Heart left ventricle (tissue), 16 donors: ENCODE results near the gene PRIMA1. TPM values are rescaled to one million over a fixed set of nuclear protein-coding genes. Genes with fewer than 3 reads are reported as not detected.

ENCODE experiments used
- ATAC-seq, 4 donors: fragments of 200-7000 bp; cut with Tn5 transposase; one replicate each; pipeline ENCODE4 v1.9.1; 2020 to 2022; ENCODE audit warnings: moderate library complexity in 4 of 4, mild to moderate bottlenecking in 3 of 4, moderate number of reproducible peaks in 1 of 4
- DNase-seq, 5 donors: peaks; one replicate each; pipeline ENCODE4 v3.0.0-alpha.2; 2020
- H3K27ac ChIP-seq, 12 donors: fragments of 200-600 bp; sonication (generic) in 4 of 12; one replicate each; pipeline versions ENCODE4 v1.5.0 to v1.8.0; 2016 to 2022; ENCODE audit warnings: mild to moderate bottlenecking in 2 of 12
- H3K27me3 ChIP-seq, 9 donors: fragments of 200-600 bp; sonication (generic) in 2 of 9; one replicate each; pipeline versions ENCODE4 v1.5.1 to v1.8.0; 2016 to 2022; ENCODE audit warnings: mild to moderate bottlenecking in 3 of 9
- H3K36me3 ChIP-seq, 9 donors: fragments of 200-600 bp; sonication (generic) in 2 of 9; one replicate each; pipeline versions ENCODE4 v1.5.0 to v1.8.0; 2018 to 2022; ENCODE audit warnings: mild to moderate bottlenecking in 2 of 9
- H3K4me1 ChIP-seq, 12 donors: fragments of 200-600 bp; sonication (generic) in 4 of 12; one replicate each; pipeline versions ENCODE4 v1.5.0 to v1.8.0; 2016 to 2022; ENCODE audit warnings: mild to moderate bottlenecking in 3 of 12
- H3K4me3 ChIP-seq, 12 donors: fragments of 200-600 bp; sonication (generic) in 4 of 12; one replicate each; pipeline versions ENCODE4 v1.5.0 to v1.8.0; 2017 to 2022; ENCODE audit warnings: mild to moderate bottlenecking in 9 of 12, moderate library complexity in 4 of 12
- H3K9me3 ChIP-seq, 12 donors: fragments of 200-600 bp; sonication (generic) in 4 of 12; one replicate each; pipeline versions ENCODE4 v1.5.0 to v1.8.0; 2016 to 2022; ENCODE audit warnings: mild to moderate bottlenecking in 1 of 12
- CTCF ChIP-seq, 12 donors: fragments of 200-600 bp; sonication (generic) in 4 of 12; IDR thresholded peaks; one replicate each; pipeline versions ENCODE4 v1.5.0 to v1.8.0; 2018 to 2022; ENCODE audit warnings: antibody characterized with exemption in 12 of 12, mild to moderate bottlenecking in 5 of 12
- POLR2A ChIP-seq, 2 donors: fragments of 450-650 bp; IDR thresholded peaks; one replicate each; pipeline ENCODE4 v1.6.1; 2017; ENCODE audit warnings: antibody characterized with exemption in 2 of 2, mild to moderate bottlenecking in 2 of 2, moderate library complexity in 2 of 2
- WGBS, 4 donors: extraction: QIAGEN DNeasy Blood & Tissue Kit in 2 of 4; methylation state at CpG; one replicate each; pipeline versions ENCODE4 v1.1.5 to v1.1.7; 2013 to 2018; 5-methylcytosine and 5-hydroxymethylcytosine counted together
- intact Hi-C, 10 donors: fragments of 100-400 bp; cut with DNase I; formaldehyde crosslinking; loops; one replicate each; pipeline versions ENCODE4 v1.11.1 to v1.14.2; 2022
- polyA plus RNA-seq, 2 donors: library from polyadenylated mRNA; stranded (reverse); fragments of 200-250 nt; gene quantifications; one replicate each; pipeline ENCODE4 v1.2.3, GENCODE V29; 2013
- total RNA-seq, 9 donors: library from RNA; depleted of rRNA in 2 of 9; stranded (reverse); fragments of >200 nt in 2 of 9; fragmentation: NEBNext Ultra II Directional in 3 of 9; extraction: Animal tissue kit (Norgen Biotek cat#: 25700) in 3 of 9; gene quantifications; one replicate each; pipeline versions ENCODE4 v1.1.0 to v1.2.4, GENCODE V29; 2016 to 2023
- donor health status: ischemic (EF 13 %, LVEDD 7.1; RV severe dilation, severe dysfunction).
- donor health status: healthy with polysubstance abuse.
- donor health status: DM: no; HTN: yes; CAD: no.
- donor health status: DM: no; HTN: no; CAD: no.
- donor health status: ischemic (EF 25% LVEDD 6.9; RV normal size, moderate dysfunction).
- donor health status: ischemic (EF 25% LVEDD 5.7; RV mildly dilated, moderate dysfunction).
- donor health status: healthy.
- donor health status: DM: yes; HTN: yes; CAD: no.
- donor health status: ischemic (EF 35%, LVEDD 5.7; RV mildly dilated, moderate dysfunction).
- donor health status: nonischemic (EF 11% LVEDD 7.7; RV severe dilation, severe dysfunction).
- donor health status: DM: yes; HTN: yes; CAD: no.
- donor health status: PGD.
- donor health status: ischemic (EF 29% LVEDD 5.4; RV normal size, mild dysfunction).
- donor health status: nonischemic (EF 23%, LVEDD 6.1; RV moderate dilation, normal function).

The PRIMA1 gene
- total and polyA plus RNA-seq, 11 donors, result 1.4 to 27.5 (median 5.0) TPM

GRCh38 chr14:93789228-93790130, 1.2 kb upstream of the PRIMA1 start:
- DNase-seq (no peak), ATAC-seq (peak in 3 of 4 donors; percentile 17 to 34 (median 17))
- TF ChIP-seq CTCF (IDR thresholded peaks at IDR 0.05) (no peak), POLR2A (IDR thresholded peaks at IDR 0.05) (no peak)
- 26 to 29% (median 27%) methylated on average over 28 to 29 of the region's 29 CpGs for WGBS, 4 donors
- Histone ChIP-seq H3K36me3 (no peaks in the 10 kb centered on the region), H3K4me3 (peak overlapping the region in 10 of 12 donors; percentile 37 to 69 (median 60)), H3K27ac (peak overlapping the region in 7 of 12 donors; percentile 34 to 86 (median 63)), H3K27me3 (peaks cover 0 to 35% (median 2%) of the 10 kb centered on the region in 9 donors), H3K9me3 (no peaks in the 10 kb centered on the region), H3K4me1 (peaks cover 0 to 24% (median 5%) of the 10 kb centered on the region in 12 donors)
- intact Hi-C loops, result loop anchor here (1.0 to 10.0 kb wide), 13 partner anchors 42 to 135 kb away; no protein-coding TSS in a partner anchor

GRCh38 chr14:93788543-93789227, 400 bp upstream of the PRIMA1 start:
- peaks cover 0 to 35% (median 2%) of the 10 kb centered on the region in 9 donors for H3K27me3 ChIP-seq
- intact Hi-C loops, result loop anchor here (1.0 to 10.0 kb wide), 12 partner anchors 41 to 134 kb away; no protein-coding TSS in a partner anchor
- H3K36me3 ChIP-seq, result no peaks in the 10 kb centered on the region
- ATAC-seq (peak; percentile 75 to 92 (median 88)), DNase-seq (peak; percentile 38 to 68 (median 50))
- H3K4me1 ChIP-seq, result peaks cover 0 to 24% (median 5%) of the 10 kb centered on the region in 12 donors
- peak in 1 of 2 donors; percentile 51 for TF ChIP-seq POLR2A (IDR thresholded peaks at IDR 0.05)
- TF ChIP-seq CTCF (IDR thresholded peaks at IDR 0.05), result peak in 10 of 12 donors; percentile 26 to 60 (median 51)
- peak overlapping the region in 10 of 12 donors; percentile 14 to 86 (median 64) for H3K27ac ChIP-seq
- H3K9me3 ChIP-seq, result no peaks in the 10 kb centered on the region
- H3K4me3 ChIP-seq, result peak overlapping the region; percentile 37 to 69 (median 57)
- 0 to 1% (median 1%) methylated on average over 43 to 79 of the region's 79 CpGs for WGBS, 4 donors

GRCh38 chr14:93787465-93788292, 606 bp downstream of the PRIMA1 start:
- DNase-seq, result no peak
- ATAC-seq, result peak in 1 of 4 donors; percentile 6
- TF ChIP-seq CTCF (IDR thresholded peaks at IDR 0.05), result no peak
- Histone ChIP-seq H3K27me3 (peaks cover 0 to 35% (median 2%) of the 10 kb centered on the region in 9 donors), H3K36me3 (no peaks in the 10 kb centered on the region), H3K4me3 (peak overlapping the region; percentile 37 to 69 (median 57)), H3K27ac (peak overlapping the region in 4 of 12 donors; percentile 55 to 86 (median 71)), H3K4me1 (peaks cover 0 to 24% (median 5%) of the 10 kb centered on the region in 12 donors), H3K9me3 (no peaks in the 10 kb centered on the region)
- intact Hi-C loops, result loop anchor here in 9 of 10 donors (2.0 to 10.0 kb wide), 10 partner anchors 40 to 133 kb away; no protein-coding TSS in a partner anchor
- WGBS, 4 donors, result 24 to 39% (median 30%) methylated on average over 48 to 52 of the region's 52 CpGs
